ENCODE data around the gene PEPD. TPM values are rescaled to one million over a fixed set of nuclear protein-coding genes. Genes with fewer than 3 reads are reported as not detected.

PEPD gene
- total RNA-seq, 1 donor from 2014 or later = 84.7 TPM

DNA sequence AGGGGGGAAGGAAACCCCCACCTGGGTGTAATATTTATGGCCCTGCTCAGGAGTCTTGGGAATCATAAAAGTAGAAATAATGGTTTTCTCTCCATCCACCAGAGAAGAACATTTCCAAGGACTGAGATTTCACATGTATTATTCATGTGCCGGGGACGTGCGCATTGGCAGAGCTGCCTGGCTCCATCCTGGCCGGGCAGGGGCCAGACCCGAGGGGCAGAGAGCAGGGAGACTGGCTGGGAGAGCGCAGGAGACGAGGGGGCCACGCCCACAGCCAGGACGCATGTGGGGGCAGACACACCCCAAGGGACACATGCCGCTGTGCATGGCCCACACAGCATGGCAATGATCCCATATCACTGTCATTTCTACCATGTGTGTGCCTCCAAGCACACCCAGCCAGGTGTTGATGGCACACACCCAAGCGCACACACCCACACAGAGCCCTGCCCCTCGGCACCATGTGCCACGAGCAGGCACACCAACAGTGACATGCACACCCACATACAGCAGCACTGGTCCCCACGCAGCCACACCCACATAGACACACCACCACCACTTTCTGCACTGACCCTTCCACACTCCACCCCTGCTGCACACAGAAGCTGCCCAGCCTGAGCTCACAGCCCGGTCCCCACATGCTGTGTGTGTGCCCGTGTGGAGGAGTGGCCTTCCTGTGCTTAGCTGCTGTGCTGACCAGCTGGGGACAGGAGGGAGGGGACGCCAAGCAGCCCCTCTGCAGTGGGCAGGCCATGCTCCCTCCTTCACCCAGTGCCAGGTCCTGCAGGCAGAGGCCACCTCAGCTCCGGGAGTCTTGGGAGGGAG, 108.8 kb downstream of the PEPD start:
- DNase-seq (ENCODE audit: extremely low spot score, unreplicated experiment) = no peak
- peaks cover 5% of the 10 kb centered on the region for H3K4me1 Mint-ChIP-seq (ENCODE audit: unreplicated experiment)
- no peaks in the 10 kb centered on the region for H3K27me3 Mint-ChIP-seq
- no peak overlapping the region for H3K4me3 Mint-ChIP-seq
- H3K9me3 Mint-ChIP-seq = no peaks in the 10 kb centered on the region
- TF ChIP-seq, protein P1, sequence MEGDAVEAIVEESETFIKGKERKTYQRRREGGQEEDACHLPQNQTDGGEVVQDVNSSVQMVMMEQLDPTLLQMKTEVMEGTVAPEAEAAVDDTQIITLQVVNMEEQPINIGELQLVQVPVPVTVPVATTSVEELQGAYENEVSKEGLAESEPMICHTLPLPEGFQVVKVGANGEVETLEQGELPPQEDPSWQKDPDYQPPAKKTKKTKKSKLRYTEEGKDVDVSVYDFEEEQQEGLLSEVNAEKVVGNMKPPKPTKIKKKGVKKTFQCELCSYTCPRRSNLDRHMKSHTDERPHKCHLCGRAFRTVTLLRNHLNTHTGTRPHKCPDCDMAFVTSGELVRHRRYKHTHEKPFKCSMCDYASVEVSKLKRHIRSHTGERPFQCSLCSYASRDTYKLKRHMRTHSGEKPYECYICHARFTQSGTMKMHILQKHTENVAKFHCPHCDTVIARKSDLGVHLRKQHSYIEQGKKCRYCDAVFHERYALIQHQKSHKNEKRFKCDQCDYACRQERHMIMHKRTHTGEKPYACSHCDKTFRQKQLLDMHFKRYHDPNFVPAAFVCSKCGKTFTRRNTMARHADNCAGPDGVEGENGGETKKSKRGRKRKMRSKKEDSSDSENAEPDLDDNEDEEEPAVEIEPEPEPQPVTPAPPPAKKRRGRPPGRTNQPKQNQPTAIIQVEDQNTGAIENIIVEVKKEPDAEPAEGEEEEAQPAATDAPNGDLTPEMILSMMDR (conservative IDR thresholded peaks at IDR 0.05) = no peak
- H3K36me3 Mint-ChIP-seq = no peaks in the 10 kb centered on the region
- H3K27ac Mint-ChIP-seq = no peak overlapping the region

DNA sequence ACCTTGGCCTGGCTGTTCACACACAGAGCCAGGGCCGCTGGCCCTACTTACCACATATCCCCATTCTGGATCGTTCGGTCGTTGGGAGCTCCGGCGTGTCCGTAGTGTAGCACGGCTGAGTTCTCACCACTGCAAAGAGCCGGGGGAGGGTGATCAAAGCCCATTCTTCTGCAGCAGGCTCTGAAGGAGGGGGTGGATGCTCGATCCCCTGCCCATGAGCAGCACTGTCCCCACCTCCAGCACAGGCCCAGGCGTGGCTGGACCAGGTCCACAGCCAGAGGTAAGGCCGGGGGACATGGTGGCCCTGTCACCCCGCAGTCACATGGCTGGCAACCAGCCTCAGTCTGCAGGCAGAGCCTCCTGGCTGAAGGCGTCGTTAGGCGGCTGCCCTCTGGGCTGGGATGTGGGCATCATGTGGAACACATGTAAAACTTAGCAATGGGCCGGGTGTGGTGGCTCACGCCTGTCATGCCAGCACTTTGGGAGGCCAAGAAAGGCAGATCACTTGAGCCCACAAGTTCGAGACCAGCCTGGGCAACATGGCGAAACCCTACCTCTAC, 109.9 kb downstream of the PEPD start:
- Mint-ChIP-seq H3K9me3 (no peaks in the 10 kb centered on the region), H3K36me3 (no peaks in the 10 kb centered on the region), H3K4me1 (ENCODE audit: unreplicated experiment) (peaks cover 4% of the 10 kb centered on the region), H3K27ac (no peak overlapping the region), H3K4me3 (no peak overlapping the region), H3K27me3 (no peaks in the 10 kb centered on the region)
- no peak for DNase-seq (ENCODE audit: extremely low spot score, unreplicated experiment)
- TF ChIP-seq, protein P1 (conservative IDR thresholded peaks at IDR 0.05) = no peak

DNA sequence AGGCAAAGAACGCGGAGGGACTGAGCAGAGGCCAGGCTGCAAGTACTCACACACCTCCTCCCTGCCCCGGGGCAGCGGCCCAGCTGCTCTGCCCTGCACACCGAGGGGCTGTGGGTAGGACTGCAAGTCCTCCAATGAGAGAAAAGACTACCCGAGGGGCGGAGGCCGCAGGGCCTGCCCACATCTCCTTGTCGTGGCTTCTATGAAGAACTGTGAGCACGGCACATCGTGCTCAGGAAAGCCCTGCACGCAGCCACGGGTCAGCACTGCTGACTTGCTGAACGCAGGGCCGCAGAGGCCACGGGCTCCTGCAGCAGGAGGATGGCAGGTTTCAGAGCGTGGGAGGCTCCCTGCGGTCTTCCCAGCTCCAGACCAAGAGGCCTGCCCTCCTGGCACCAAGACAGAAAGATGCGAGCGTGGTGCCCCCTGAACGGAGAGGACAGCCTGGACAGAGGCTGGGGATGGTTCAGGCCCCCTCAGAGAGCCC, 110.6 kb downstream of the PEPD start:
- Mint-ChIP-seq H3K36me3 (no peaks in the 10 kb centered on the region), H3K27me3 (no peaks in the 10 kb centered on the region), H3K9me3 (no peaks in the 10 kb centered on the region), H3K27ac (no peak overlapping the region), H3K4me3 (no peak overlapping the region), H3K4me1 (ENCODE audit: unreplicated experiment) (no peaks in the 10 kb centered on the region)
- TF ChIP-seq, protein P1 (conservative IDR thresholded peaks at IDR 0.05) = no peak
- DNase-seq (ENCODE audit: extremely low spot score, unreplicated experiment) = no peak

DNA sequence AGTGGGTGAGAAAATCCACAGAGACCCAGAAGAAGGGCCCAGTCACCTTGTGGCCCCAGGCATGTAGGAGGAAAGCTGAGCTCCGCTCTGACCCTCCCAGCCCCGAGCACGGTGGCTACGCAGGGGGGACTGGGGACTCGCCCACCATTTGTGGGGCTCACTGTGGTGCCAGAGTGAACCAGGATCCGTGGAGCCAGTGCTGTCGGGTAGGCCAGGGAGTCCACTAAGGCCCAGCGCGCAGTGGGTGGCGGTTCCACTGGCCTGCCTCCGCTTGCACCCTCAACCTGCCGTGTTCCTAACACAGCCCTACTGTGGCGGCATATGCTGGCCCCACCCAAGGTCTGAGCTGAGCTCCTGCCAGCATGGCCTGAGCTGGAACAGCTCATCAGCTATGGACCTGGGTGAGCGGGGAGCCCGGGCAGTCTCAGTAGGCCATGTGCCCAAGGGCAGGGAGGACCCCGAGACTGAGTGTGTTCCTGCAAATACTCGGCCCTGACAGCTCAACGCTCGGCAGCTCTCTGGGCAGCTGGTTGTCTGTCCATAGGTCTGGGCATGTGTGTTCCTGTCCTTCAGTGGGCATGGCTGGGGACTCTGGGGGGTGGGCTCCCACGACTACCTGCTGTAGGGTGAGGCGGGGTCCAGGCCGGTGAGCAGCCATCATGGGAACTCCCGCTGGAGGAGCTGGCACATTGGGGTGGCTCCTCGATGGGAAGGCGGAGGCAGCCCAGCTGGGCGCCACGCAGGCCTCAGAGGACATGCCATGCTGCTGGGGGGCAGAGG, 111.5 kb downstream of the PEPD start:
- Mint-ChIP-seq H3K36me3 (no peaks in the 10 kb centered on the region), H3K27ac (no peak overlapping the region), H3K4me3 (no peak overlapping the region), H3K9me3 (no peaks in the 10 kb centered on the region), H3K4me1 (ENCODE audit: unreplicated experiment) (no peaks in the 10 kb centered on the region), H3K27me3 (no peaks in the 10 kb centered on the region)
- TF ChIP-seq, protein P1 (conservative IDR thresholded peaks at IDR 0.05) = no peak
- no peak for DNase-seq (ENCODE audit: extremely low spot score, unreplicated experiment)

DNA sequence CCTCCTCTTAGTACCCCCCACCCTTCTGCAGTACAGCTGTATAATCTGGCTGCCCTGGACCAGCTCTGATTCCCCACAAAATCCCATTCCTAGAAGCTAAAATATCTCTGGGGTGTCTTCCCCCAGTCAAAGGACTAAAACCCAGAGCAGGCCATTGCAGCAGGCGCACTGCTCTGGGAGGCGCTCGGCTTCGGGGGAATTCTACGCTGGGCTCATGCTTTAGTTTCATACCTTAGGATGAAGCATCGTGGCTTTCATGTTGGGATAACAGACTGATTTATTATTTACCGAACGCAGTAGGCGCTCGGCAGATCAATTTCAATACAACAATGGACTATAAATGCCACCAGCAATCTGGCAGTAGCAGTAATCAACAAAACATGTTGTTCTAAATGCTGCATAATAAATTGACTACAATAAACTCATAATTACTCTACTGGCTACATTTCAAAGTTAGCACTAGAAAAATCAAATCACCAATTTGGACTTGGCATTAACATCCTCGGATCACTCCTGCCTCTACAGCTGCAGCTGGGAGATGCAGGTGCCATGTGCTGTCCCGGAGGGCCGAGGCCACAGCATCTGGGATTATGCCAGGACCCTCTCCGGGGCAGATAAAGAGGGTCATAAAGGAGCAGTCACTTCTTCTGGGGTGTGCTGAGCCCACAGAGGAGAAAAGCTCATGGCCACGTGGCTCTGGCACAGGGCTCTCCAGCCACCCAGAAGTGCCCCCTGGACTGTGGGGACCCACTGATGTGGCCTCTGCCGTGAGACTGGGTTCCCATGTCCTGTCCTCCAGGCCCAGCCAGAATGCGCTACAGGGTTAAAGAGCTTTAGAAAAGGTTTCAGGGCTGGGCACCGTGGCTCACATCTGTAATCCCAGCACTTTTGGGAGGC, 112.8 kb downstream of the PEPD start:
- H3K9me3 Mint-ChIP-seq = no peaks in the 10 kb centered on the region
- no peaks in the 10 kb centered on the region for H3K27me3 Mint-ChIP-seq
- DNase-seq (ENCODE audit: extremely low spot score, unreplicated experiment) = no peak
- no peaks in the 10 kb centered on the region for H3K36me3 Mint-ChIP-seq
- H3K27ac Mint-ChIP-seq = no peak overlapping the region
- H3K4me3 Mint-ChIP-seq = no peak overlapping the region
- TF ChIP-seq, protein P1 (conservative IDR thresholded peaks at IDR 0.05) = no peak
- peaks cover 3% of the 10 kb centered on the region for H3K4me1 Mint-ChIP-seq (ENCODE audit: unreplicated experiment)

Measured in type B pancreatic cell (in vitro differentiated cells).